Effector CD8-positive, alpha-beta T cell (primary cell): ENCODE results near the gene PHACTR3.
"Not testable (repeated sequence)": the region's sequence is repeated elsewhere in the genome, so short reads cannot be mapped to it uniquely, and the experiment has no call there.

Source experiments
- DNase-seq: peaks from one replicate; lab custom pipeline; 2025; lab: John Stamatoyannopoulos, UW

Gene PHACTR3

DNA sequence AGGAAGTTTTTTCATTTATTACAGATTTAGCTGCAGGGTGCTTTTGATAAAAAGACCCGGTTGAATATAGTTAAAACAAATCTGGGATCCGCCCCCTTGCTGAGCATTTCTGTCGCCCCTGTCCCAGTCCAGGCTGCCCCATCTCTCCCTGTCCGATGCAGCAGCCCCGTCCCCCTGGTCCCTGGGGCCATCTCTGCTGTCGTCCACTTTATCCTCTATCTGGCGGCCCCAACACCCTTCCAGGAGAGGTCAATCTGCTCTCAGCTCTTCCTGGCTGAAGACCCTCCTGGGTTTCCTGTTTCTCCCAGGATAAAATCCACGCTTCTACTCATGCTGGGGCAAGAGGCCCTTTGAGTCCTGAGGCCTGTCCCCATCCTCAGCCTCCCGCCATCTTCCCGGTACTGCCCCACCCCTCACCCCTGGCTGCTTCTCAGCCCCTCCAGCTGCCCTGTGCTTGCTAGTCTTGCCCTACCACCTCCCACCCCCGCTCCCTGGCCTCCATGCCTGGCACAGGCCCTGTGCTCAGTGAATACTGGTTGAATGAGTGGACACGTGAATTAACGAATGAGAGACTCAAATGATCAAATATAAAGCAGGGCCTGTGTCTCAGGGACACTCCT lies 16.0 kb upstream of the PHACTR3 start:
- no peak for DNase-seq

DNA sequence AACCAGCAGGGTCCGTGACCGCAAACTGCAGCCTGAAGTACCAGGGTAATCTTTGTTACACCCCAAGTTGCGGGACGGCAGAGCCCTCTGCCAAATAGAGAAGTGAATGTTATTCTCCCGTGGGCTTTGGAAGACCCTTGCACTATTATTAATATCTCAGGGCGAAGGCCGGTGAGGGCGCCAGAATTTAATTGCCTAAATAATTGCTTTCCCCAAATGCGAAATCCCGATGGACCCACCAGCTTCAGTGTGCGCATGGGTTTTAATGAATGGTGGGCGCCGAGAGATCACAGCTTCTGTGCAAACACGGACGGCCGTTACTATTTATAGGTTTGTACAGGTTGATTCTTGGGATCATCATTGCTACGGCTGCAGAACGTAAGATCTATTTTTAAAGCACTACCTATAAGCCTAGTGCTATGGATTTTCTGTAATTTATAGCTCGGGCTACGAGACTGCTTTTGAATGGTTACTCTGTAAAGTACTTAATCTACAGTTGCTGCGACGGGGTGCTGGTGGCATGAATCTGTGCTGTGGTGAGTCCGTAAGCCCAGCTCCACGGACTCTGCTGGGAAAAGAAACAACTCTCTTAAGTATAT lies 15.2 kb upstream of the PHACTR3 start:
- no peak for DNase-seq

DNA sequence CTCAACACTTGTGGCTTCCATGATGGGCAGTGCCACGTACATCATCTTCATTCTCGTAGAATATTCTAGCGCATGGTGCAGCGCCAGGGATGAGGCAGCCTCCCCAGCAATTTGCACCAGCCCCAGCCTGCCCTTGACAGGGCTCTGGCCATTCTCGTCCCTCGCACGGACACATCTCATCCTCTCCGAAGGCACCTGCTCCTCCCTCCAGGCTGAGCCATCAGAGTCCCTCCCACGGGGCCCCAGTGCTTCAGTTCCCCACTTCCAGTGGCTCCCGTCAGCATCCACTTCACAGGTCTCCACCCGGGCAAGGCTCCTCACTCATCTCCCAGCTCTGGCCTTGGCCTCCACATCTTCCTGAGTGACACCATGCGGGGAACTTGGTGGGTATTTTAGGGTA lies 13.3 kb upstream of the PHACTR3 start:
- DNase-seq = no peak

DNA sequence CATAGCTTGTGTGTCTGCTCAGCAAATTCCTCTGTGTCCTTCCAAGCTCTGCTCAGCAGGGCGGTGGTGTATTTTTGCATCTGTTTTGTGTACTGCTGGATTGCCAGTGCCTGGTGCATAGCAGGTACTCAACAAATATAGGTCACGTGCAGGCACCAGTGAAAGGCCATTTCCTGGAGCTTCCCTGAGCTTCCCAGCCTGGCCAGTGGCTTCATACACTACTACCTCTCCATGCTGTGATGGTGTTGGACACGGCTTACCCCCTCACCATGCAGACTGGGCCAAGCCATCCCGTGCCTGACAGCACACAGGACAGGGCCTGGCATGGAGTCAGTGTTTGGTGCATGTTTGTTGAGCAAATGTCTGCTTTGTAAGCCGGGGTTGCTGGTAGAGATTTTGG lies 7.7 kb upstream of the PHACTR3 start:
- DNase-seq = no peak

DNA sequence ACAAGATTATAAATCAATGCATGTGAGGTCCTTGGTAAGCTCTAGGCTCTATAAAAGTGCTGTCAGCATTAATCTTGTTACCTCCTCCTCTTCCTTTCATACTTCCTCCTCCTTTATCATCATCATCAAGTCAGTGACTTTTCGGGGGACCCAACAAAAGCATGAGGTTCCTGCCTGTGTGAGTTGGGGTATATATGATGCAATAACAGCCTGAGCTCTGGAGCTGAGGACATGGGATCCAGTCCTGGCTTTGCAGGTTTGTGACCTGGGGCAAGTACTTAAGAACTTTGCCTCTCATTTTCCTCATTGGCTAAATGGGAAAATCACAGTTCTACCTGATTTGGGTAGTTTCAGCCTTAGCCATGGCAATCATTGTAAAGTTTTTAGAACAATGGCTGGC lies 7.1 kb upstream of the PHACTR3 start:
- DNase-seq = no peak

DNA sequence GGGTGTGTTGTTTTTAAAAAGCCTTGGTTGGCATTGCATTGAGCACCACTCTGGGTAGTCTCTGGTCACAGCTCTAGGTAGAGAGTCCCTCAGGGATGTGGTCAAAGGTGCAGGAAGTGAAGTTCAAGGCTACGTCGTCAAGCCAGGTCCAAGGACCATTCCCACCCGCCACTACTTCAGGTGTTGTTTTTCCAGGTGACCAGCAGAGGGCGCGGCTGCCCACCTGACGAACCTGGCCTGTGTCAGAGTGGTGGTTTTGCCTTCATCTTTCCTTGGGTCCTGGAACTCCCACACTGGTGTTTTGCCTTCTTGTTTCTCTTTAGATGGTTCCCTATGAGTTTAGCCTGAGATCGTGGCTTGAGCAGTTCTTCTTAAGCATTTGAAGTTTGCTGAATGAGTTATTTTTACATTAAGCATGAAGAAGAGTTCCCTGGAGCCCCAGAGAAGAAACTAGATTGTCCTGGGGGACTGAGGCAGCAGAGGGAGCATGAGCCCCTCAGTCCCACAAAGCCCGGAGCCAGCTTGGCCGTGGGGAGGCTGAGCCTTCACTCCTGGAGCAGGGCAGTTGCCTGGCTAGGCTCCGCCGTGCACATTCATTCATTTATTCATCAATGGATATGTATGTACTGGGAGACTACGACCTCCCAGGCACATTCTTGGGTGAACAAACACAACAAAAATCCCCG lies 5.6 kb upstream of the PHACTR3 start:
- no peak for DNase-seq

DNA sequence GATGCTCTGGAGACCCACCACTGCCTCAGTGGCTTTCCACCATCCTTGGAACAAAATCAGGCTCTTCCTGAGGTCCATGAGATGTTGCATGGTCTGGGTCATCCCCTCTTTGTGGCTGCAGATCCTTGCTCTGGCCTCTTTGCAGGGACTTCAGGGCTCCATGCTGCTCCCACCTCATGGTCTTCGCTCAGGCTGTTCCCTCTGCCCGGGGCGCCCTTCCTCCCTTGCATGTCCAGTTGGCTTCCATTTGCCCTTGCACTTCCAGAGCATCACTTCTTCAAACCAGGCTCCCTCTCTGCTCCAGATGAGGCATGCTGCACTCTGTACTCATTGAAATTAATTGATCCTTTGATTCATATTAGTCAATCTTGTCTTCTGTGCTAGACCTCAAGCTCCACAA lies 4.4 kb upstream of the PHACTR3 start:
- DNase-seq = no peak

DNA sequence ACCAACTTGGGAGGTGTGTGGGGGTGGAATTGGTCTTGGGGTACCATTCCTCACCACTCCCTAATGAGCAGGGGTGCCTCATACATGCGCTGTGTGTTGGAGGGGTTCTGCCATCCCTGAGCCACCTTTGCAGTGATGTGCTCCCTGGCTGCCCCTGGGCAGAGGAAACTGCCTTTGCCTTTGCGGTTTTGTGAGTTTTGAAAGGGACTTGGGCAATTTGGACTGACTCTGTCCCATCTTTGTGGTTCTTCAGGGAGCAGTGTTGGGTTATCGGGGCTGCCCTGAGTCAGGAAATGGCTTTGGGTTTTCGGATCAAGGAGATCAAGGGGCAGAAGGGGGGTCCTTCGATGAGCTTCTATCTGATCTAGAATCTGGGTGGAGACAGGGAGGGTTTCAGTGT lies 3.9 kb upstream of the PHACTR3 start:
- no peak for DNase-seq

DNA sequence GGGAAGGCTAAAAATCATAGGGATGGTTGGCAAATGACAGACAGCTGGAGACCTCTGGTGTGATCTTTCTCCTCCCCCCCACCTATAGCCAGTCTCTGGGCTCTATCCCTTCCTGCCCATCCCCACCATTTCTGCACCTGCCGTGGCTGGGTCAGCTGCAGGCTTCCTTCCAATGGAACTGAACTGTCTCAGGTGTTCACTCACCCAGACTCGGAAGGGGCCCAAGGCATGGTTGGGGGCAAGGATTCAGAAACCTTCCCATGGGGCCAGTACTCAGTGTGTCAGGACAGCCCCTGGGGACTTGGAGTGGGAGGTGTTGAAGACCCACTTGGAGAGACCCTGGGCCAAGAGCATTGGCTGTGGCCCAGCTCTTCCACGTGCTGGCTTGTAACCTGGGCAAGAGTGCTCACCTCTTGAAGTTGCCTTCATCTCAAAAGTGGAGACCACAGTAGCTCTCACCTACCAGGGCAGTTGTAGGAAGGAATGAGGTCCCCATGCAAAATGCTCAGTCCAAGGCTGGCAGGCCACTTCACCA lies 1.7 kb upstream of the PHACTR3 start:
- no peak for DNase-seq

DNA sequence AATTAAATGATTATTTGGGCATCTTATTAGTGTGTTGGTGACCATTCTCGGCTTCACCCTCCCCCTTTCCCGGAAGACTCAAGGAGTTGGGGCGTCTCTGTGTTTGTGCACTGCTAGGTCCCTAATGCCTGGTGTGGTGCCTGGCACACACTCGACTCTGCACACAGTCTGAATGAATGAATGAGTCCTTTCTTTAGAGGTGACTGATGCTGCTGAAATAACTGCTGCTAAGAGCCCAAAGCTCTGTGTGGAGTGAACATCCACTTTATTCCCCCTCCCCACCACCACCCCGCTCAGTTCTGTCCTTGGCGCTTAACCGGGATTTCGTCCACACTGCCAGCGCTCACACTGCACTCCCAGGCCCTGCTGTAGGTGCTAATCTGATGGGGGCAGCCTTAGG lies 1.2 kb upstream of the PHACTR3 start:
- DNase-seq = no peak

DNA sequence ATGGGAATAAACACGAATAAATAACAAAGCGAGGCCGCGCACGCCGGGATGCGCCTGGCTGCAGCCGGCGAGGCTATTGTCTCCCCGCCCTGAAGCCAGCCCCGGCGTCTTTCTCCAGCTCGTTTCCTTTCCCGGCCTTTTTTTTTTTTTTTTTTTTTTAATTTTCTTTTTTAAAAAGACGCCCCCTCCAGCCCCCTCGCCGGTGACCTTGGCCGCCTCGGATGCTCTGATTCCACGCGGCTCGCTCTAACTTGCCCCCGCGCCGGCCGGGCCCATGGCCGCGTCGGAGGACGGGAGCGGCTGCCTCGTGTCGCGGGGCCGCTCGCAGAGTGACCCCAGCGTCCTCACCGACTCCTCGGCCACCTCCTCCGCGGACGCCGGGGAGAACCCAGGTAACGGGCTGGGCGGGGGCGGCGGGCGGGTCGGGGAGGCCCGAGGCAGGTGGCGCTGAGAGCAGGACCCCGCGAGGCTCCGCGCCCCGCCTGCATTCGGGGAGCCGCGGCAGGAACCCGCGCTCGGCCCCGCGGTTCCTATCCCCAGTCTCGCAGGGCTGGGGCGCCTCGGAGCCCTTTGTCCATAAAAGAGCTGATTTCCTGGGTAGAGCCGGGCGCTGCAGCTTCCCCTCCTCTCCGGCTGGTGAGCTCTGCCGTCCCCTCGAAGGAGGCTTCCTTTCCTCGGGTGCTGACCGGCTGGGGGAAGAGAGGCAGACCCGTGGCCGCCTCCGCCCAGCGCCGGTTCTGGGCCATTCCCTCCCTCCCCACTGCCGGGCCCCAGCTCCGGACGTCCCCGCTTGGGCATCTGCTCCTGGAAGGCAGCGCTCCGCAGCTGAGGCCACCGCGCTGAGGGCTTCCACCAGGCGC lies 631 bp downstream of the PHACTR3 start:
- DNase-seq = no peak

DNA sequence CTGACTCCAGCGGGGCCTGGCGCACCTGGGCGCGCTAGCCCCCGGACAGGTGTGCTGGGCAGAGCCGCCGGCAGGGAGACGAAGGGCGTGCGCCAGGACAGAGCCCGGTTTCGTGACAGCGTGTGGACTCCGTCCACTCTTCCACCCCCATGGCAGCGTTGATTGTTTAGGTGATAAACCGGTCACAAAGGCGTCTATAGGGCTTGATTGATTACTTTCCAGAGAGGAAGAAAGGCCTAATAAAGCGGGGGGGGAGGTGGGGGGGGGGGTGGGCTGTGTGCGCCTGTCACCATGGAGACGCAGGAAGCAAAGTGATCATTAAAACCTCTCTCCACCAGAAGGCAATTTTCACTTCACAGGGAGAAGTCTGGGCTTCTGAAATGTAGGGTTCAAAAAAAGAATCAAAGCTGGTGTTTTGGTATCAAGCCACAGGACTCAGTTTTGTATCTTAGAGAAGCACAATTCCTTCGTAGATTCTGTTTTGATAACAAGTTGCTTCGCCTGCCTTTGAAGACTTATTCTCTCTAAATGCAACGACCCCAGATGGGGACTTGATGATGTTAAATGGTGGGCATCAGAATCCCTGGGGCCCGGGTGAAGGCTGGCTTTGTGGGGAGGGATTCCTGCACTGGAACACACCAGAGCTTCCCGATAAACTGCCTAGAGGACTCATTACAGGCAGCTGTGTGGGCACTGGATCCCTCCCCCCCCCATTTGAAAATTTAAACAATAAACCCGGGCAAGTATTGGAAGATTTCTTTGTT lies 1.4 kb downstream of the PHACTR3 start:
- no peak for DNase-seq

DNA sequence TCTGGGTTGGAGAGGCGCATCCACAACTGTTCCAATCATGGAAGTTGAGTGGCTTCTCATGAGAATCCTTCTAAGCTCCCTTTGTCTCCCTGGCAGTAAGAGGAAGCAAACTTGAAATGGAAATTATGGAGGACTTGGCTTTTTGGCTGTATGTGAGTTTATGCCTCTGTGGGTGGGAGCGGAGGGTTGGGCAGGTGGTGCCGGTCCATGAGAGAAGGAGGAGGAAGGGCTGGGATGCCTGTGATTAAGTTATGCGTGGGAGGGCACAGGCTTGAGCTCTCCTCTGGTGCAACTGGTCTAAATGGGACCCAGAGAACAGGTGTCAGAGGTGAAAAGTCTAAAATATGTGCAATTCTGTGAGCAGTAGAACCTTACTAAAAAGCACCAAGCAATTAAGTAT lies 2.2 kb downstream of the PHACTR3 start:
- DNase-seq = no peak

DNA sequence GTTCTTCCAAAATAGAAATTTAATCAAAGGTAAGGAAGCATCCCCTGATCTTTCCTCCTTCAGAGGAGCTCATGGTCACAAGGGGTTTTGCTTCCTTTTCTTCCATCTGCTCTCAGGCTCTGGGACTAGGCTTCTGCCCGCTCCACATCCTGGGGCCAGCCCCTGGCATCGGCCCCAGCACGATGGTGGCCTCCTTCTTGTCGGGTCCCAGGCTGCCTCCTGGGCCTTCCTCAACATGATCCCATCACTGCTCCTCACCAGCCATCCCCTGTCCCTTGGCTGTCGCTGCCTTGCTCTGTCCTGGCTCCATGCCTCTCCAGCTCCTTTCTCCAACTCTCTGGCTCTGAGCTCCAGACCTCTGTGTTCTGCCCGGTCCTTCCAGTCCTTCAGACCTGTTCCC lies 4.1 kb downstream of the PHACTR3 start:
- no peak for DNase-seq

DNA sequence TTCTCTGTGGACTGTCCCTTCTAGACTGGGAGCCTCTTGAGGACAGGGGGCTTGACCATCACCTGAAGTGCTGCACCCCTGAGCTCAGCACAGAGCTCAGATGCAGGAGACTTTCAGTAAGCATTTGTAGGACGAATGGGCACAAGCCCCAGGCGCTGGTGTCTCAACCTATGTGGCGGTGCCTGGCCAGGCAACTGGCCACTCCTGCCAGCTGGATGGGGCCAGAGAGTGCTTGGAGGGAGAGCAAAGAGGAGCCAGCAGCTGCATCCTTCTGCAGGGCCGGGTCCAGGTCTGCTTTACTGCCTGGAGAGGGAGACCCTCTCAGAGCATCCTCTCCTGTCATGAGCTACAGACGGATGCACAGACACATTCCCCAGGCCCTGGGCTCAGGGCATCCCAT lies 4.5 kb downstream of the PHACTR3 start:
- no peak for DNase-seq

DNA sequence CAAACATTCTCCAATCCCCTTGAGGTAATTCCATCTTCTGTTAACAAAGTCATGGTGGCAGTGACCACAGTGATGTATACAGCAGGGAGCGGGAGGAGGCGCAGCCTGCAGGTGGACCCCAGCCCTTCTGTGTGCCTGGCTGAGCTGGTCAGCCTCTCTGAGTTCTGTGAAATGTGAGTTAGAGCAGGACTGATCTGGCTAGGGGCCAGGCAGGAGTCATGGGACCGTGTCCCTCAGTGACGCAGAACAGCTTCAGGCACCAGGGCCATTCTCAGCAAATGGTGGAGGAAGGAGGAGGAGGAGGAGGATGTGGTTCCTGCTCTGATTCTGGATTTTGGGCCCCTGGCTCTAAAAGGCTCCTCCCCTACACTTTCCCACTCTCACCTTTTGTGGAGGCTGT lies 6.9 kb downstream of the PHACTR3 start:
- no peak for DNase-seq

DNA sequence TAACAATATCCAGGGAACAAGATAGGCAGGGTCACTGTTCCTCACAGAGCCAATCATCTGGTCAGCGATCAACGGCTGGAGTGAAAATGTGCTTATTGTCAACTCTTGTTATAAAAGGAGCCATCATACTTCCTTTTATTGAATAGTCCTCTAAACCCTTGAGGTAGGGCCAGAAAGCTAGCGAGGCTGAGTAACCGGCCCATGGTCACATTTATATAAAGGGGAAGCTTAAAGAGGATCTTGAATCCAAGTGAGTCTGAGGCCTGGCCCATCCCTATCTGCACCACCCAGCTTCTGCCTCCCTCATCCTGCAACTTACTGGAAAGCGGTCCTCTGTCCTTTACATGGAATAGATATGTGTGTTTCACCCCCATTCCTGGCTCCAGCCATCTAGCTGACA lies 9.5 kb downstream of the PHACTR3 start:
- DNase-seq = no peak

DNA sequence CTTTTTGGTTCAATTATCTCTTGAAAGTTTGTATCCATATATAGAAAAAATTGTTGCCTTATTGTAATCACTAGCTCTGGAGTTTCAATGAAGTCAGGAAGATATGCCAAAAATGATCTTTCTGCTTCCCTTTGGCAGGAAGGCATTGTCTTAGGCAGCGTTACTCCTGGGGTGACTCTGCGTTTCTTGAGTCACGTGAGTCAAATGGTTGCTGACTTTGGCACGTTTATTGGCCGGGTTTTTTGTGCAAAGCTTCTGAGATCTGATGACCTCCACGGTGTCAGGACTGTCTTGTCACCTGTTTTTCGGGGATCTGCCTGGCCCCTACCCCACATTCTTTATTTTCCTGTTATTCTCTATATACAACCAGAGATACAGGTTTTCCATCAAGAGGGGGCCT lies 10.4 kb downstream of the PHACTR3 start:
- no peak for DNase-seq

DNA sequence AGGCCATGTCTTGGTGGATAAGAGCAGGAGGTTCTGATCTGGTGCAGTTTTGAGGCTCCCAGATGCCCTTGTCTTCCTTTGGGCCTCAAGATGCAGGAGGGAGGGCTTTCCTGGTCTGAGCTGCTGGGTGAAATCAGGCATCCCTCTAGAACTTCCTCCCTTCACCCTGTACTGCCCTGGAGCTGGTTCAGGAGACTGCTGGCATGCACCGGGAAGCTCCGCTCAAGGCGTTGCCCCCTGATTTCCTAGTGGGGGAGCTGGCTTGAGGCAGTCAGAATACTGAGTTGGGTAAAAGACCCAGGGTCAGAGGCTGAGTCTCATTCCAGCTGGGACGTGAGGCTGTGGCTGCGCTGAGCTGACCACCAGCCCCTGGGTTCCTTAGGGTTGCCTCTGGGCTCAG lies 12.0 kb downstream of the PHACTR3 start:
- DNase-seq = no peak

DNA sequence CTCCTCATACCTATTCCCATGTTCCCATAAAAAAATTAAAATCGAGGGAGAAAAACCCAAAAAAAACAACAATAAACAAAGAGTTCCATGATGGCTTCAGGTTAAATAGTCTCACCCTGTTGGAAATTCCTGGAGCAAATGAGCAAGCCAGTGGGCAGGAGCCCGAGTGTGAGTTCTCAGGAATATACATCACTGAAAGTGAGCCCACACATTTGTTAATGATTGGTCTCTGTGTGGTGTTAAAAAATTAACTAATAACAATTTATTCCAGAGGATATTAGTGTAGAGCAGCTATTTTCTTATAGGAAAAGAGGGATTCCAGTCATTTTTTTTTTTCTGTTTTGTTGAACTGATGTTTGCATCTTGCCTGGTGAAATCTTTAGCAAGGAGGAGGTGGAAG lies 12.9 kb downstream of the PHACTR3 start:
- DNase-seq = no peak

DNA sequence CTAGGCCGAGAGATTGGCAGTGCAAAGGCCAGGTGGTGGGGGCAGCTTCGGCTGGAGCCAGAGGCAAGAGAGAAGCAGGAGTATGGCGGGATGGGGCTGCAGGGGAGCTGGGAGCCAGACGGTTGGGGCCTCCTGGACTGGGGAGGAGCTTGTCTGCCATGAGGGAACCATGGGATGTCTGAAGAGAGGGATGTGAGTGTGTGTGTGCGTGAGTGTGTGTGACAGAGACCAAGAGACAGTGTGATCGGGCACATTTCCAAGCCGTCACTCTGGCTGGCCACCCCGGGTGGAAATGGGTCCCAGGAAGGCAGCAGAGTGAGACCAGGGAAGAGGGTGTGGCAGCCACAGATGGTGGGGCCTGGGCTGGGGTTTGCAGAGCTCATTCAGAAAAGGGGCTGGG lies 13.8 kb downstream of the PHACTR3 start:
- no peak for DNase-seq

DNA sequence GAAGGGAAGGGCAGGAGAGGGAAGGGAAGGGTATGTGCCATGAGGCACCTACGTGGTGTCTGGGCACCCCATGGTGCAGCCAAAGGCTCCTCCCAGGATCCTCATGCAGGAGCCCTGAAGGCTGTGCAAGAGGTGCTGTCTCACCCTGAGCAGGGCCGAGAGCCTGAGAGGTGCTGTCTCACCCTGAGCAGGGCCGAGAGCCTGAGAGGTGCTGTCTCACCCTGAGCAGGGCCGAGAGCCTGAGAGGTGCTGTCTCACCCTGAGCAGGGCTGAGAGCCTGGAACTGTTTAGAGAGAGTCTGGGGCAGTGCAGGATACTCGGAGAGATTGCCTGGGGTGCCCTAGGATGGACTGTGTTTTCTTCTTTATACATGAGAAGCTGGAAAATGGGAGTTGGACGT lies 14.2 kb downstream of the PHACTR3 start:
- DNase-seq = not testable (repeated sequence)
